Glutamatergic neuron (in vitro differentiated cells): ENCODE data around the gene LGR4. TPM values are rescaled to one million over a fixed set of nuclear protein-coding genes. Genes with fewer than 3 reads are reported as not detected.

Experiments
- DNase-seq: peaks from one replicate; pipeline ENCODE4 v3.0.0; 2022
- H3K27ac Mint-ChIP-seq: one replicate; pipeline ENCODE4 v1.8.0; 2020; ENCODE audit warnings: mild to moderate bottlenecking, mixed read lengths, inconsistent platforms; ENCODE audit not compliant: unreplicated experiment
- H3K27me3 Mint-ChIP-seq: one replicate; pipeline ENCODE4 v1.8.0; 2020; ENCODE audit warnings: mild to moderate bottlenecking, moderate library complexity, mixed read lengths, inconsistent platforms; ENCODE audit not compliant: unreplicated experiment
- H3K36me3 Mint-ChIP-seq: one replicate; pipeline ENCODE4 v1.8.0; 2020; ENCODE audit warnings: mild to moderate bottlenecking, mixed read lengths, inconsistent platforms; ENCODE audit not compliant: unreplicated experiment
- H3K4me1 Mint-ChIP-seq: one replicate; pipeline ENCODE4 v1.8.0; 2020; ENCODE audit warnings: mild to moderate bottlenecking, low read depth, mixed read lengths, inconsistent platforms; ENCODE audit not compliant: unreplicated experiment
- H3K4me3 Mint-ChIP-seq: one replicate; pipeline ENCODE4 v1.8.0; 2020; ENCODE audit warnings: mild to moderate bottlenecking, mixed read lengths, inconsistent platforms; ENCODE audit not compliant: unreplicated experiment
- H3K9me3 Mint-ChIP-seq: one replicate; pipeline ENCODE4 v1.8.0; 2020; ENCODE audit warnings: mild to moderate bottlenecking, moderate library complexity, mixed read lengths, inconsistent platforms; ENCODE audit not compliant: unreplicated experiment
- CTCF ChIP-seq: fragments of 200-600 bp; sonication (generic); IDR thresholded peaks from one replicate; pipeline ENCODE4 v1.5.0; 2021; ENCODE audit not compliant: partially characterized antibody, unreplicated experiment
- total RNA-seq: library from RNA; stranded (reverse); fragmentation: NEBNext Ultra II Directional; extraction: Animal tissue kit (Norgen Biotek cat#: 25700); gene quantifications from one replicate; pipeline ENCODE4 v1.2.1, GENCODE V29; 2021; ENCODE audit not compliant: unreplicated experiment

Gene LGR4
- total RNA-seq, 1 donor from 2014 or later, result 87.1 TPM

DNA sequence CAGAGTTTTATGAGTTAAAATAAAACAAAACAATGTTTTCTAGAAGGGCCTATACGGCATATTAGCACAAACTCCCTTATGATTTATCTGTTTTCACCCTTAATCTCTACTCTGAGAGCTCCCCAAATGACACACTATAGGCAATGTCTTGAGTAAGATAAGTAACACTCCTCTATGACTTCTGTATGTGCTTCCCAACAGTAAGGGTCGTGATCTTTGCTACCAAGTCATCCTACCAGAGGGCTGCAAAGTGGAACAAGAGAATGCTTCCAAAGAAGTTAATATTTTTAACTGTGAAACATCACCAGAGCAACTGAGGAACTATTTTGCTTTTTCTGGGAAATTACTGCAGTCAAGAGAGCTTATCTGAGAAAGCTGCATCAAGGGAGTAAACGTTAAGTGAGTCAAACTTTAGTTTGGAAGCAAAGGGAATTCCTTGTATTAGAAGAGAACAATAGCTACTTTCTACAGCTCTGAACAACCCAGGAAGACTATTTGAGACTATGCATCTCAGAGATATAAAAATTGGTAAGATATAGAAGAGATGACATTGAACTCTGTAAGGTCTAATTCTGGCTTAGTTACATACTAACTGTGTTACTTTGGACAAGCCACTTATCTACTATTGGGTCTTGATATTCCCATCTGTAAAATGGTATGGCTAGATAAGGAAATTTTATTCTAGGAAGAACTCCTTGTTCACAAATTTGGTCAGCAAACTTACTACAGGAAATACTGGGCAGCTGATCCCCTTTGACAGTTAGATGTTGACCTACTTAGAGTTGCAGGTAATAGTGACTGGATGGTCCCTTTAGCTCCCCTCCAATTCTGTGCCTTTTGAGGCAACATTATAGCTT, 65.9 kb downstream of the LGR4 start:
- H3K36me3 Mint-ChIP-seq, result no peaks in the 10 kb centered on the region
- no peaks in the 10 kb centered on the region for H3K27me3 Mint-ChIP-seq
- peaks cover 11% of the 10 kb centered on the region for H3K4me1 Mint-ChIP-seq
- no peak for TF ChIP-seq CTCF
- H3K4me3 Mint-ChIP-seq, result no peak overlapping the region
- no peaks in the 10 kb centered on the region for H3K9me3 Mint-ChIP-seq
- no peak overlapping the region for H3K27ac Mint-ChIP-seq
- DNase-seq, result no peak

GRCh38 chr11:27405134-27405533, 67.5 kb downstream of the LGR4 start:
- peaks cover 1% of the 10 kb centered on the region for H3K9me3 Mint-ChIP-seq
- H3K27ac Mint-ChIP-seq, result no peak overlapping the region
- no peak for DNase-seq
- H3K27me3 Mint-ChIP-seq, result no peaks in the 10 kb centered on the region
- TF ChIP-seq CTCF, result no peak
- H3K36me3 Mint-ChIP-seq, result no peaks in the 10 kb centered on the region
- no peak overlapping the region for H3K4me3 Mint-ChIP-seq
- H3K4me1 Mint-ChIP-seq, result peaks cover 16% of the 10 kb centered on the region

GRCh38 chr11:27404427-27404826, 68.2 kb downstream of the LGR4 start:
- H3K27ac Mint-ChIP-seq, result peak overlapping the region; percentile 23
- no peak for TF ChIP-seq CTCF
- H3K9me3 Mint-ChIP-seq, result peaks cover 2% of the 10 kb centered on the region
- no peak overlapping the region for H3K4me3 Mint-ChIP-seq
- H3K4me1 Mint-ChIP-seq, result peaks cover 18% of the 10 kb centered on the region
- DNase-seq, result no peak
- H3K36me3 Mint-ChIP-seq, result no peaks in the 10 kb centered on the region
- no peaks in the 10 kb centered on the region for H3K27me3 Mint-ChIP-seq

DNA sequence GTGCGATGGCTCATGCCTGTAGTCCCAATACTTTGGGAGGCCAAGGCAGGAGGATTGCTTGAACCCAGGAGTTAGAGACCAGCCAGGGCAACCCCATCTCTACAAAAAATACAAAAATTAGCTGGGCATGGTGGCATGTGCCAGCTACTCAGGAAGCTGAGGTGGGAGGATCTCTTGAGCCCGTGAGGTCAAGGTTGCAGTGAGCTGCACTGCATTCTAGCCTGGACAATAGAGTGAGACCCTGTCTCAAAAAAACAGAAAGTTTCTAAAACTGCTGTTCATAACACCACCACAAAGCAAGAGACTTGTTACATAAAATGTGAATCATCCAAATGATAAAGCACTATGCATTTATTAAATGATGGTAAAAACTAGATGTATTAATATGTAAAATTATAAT, 69.4 kb downstream of the LGR4 start:
- Mint-ChIP-seq H3K4me3 (no peak overlapping the region), H3K27me3 (peaks cover 6% of the 10 kb centered on the region)

More for the DNA sequence above, 69.4 kb downstream of the LGR4 start:
- no peak for DNase-seq
- H3K36me3 Mint-ChIP-seq, result no peaks in the 10 kb centered on the region
- H3K27ac Mint-ChIP-seq, result no peak overlapping the region
- H3K4me1 Mint-ChIP-seq, result peaks cover 24% of the 10 kb centered on the region
- no peak for TF ChIP-seq CTCF
- peaks cover 9% of the 10 kb centered on the region for H3K9me3 Mint-ChIP-seq
